Activated effector memory CD4-positive, alpha-beta T cell treated with Interleukin-2 at 50 U/mL for 16 hours (primary cell): ENCODE results near the gene COL15A1.
"Not testable (repeated sequence)": the region's sequence is repeated elsewhere in the genome, so short reads cannot be mapped to it uniquely, and the experiment has no call there.

ENCODE experiments used
- DNase-seq: peaks from one replicate; pipeline ENCODE4 v3.0.0-alpha.2; 2020

Gene COL15A1

GRCh38 chr9:98943682-98944056 lies at the start of gene COL15A1:
TSS of gene COL15A1 (plus strand) at chr9:98943907. CDS start at chr9:98944062, 155 bp downstream.
- no peak for DNase-seq

DNA sequence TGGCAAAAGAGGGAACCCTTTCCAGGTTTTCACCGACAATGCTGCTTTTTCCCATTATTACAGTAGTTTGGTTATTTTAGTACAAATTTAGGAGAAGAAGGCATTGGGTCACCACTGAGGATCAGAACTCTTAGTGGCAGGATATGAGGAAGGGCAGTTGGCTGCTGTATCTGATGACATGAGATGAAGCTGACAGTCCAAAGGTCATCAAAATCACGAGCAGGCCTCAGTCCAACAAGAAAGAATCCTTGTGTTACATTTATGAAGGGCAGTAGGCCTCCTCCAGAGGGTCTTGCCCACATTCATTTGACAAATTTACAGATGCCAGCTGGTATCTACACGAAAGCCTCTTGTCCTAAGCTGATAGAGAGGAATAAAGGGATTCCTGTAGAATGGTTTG lies 49.5 kb upstream of the COL15A1 start:
- no peak for DNase-seq

GRCh38 chr9:98894761-98895160 lies 48.9 kb upstream of the COL15A1 start:
- DNase-seq: no peak

DNA sequence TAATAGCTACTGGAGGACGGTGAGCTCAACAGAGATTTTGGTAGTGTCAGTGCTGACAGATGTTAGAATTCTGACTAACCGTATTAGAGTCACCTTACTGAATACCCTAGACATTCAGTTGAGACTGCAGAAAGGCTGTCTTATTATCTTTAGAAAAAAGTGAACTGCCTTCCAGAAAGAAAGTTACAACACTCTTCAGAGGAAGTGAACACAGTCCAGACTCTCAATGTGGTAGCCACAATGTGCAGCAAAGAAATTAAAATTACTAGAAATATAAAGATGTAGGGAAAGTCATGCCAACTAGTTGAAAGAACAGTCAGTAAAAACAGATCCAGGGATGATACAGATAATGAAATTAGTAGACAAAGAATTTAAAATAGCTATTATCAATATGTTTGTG lies 47.1 kb upstream of the COL15A1 start:
- no peak for DNase-seq

DNA sequence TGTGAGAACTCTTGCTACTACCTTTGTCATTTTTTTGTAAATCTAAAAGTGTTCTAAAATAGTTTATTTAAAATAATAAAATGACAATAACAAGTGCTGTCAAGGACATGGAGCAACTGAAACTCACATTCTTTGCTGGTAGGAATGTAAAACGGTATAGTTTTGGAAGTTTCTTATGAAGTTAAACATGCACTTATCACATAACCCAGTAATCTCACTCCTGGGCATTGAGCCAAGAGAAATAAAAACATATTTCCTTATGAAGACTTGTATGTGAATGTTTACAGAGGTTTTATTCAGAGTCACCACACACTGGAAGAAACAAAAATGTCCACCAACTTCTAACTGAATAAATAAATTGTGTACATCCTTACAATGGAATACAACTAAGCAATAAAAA lies 46.0 kb upstream of the COL15A1 start:
- no peak for DNase-seq

DNA sequence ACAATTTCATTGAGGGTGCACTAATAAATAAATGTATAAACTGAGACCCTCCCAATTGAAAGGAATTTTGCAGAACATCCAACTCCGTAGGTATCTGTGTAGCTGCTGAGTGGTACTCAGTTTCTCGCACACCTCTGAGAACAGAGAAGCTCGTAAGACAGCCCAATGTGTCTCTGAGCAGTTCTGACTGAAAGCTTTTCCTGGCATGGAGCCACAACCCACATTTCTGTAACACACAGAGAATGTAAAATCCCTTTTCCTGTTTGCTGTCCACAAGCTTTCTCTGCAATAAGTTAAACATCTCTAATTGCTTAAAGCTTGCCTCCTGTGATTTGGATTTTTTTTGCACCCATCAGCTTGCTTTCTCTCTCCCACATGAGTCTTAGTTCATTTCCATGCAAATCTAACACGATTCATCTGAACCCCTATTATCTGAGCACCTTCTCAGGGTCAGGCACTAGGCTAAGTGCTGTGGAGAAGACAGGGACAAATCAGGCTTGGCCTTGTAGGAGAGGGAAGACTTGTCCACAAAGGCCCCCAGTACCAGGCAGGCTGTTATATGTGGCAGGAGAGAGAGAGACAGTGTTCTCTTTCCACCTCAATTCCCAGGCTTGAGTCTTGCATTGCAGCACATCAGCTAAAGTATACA lies 44.2 kb upstream of the COL15A1 start:
- no peak for DNase-seq

- no peak for DNase-seq
These were observed 43.5 kb upstream of the COL15A1 start for GRCh38 chr9:98900244-98900643.

GRCh38 chr9:98900725-98901124 lies 43.0 kb upstream of the COL15A1 start:
- no peak for DNase-seq

- not testable (repeated sequence) for DNase-seq
These were observed 41.9 kb upstream of the COL15A1 start for GRCh38 chr9:98901843-98902242.

DNA sequence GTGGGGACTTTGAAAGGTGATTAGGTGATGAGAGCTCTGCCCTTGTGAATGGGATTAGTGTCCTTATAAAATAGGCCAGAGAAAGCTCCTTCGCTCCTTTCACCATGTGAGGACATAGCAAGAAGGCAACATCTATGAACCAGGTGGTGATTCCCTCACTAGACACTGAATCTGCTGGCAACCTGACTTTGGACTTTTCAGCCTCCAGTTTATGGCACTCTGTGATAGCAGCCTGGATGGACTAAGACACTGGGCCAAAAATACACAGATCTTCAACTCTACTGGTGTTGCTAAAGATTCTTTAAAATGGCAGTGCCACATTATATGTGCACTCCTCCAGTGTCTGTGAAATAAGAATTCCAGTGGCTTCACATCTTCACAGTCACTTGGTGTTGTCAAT lies 41.2 kb upstream of the COL15A1 start:
- DNase-seq: no peak

- DNase-seq: no peak
These were observed 40.8 kb upstream of the COL15A1 start for GRCh38 chr9:98902925-98903324.

DNA sequence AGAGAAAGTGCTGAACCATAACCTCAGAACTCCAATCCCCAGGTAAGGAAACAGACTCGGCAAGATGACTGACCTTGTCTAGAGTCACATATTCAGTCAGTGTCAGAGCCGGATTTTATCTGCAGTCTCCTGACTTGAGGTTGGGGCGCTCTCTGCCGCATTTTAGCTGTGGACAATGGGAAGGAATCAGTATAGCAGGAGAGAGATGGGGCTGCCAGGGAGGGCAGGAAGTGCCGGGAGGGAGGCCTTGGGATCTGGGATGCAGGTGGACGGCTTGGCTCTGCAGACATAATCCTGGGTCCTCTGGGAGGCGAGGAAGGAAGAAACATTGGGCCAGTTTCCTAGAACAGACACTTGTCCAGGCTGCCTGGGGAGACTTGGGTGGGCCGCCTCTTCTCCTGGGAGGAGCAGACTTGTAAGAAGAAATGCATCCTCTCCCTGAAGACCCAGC lies 39.7 kb upstream of the COL15A1 start:
- DNase-seq: no peak

GRCh38 chr9:98905015-98905414 lies 38.7 kb upstream of the COL15A1 start:
- DNase-seq: no peak

- no peak for DNase-seq
These were observed 37.2 kb upstream of the COL15A1 start for GRCh38 chr9:98906273-98907040.

DNA sequence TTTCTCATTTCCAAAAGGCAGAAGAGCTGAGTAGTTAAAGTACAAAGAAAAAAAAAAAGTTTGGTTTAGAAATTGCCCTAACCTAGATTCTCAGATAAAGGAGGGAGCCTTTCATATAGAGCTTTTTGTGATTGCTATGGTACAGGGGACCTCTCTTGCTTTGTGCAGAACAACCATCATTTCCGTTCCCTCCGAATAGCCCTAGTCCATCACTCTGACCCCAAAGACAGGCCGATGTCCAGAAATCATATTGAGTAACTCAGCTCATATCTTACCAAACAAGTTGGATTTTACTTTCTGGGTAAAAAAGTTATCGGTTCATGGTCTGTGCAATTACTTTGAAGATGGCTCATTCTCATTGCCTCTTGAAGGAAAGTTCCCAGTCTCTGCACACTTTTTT lies 36.7 kb upstream of the COL15A1 start:
- no peak for DNase-seq

DNA sequence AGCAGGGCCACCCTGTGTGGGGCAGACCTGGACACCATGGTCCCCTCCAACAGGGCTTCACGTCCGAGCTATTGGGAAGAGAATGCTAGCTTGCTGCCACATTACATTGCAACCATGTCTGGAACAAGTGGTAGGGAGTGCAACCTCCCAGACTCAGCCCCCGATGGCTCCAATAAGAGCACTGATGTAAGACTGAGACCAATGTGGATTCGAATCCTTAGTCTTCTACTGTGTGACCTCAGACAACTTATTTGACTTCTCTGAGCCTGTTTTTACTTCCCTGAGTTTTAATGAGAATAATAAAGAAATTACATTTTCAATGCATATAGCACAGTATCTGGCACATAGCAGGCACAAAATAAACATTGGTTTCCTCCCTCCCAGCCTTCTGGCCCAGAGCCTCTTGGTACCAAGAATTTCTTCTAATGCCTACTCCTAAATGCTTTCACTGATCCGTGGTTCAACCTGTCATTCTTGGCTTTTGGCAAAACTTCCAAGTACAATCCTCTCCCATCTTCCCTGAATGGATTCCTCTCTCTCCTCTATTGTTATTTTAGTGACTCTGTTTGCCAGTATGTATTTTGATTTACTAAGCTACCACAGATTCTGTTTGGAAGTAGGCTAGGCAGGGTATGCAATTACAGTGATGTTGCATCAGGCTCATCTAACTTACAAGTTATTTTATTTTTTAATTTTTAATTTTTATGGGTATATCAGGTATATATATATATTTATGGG lies 34.6 kb upstream of the COL15A1 start:
- DNase-seq: no peak

DNA sequence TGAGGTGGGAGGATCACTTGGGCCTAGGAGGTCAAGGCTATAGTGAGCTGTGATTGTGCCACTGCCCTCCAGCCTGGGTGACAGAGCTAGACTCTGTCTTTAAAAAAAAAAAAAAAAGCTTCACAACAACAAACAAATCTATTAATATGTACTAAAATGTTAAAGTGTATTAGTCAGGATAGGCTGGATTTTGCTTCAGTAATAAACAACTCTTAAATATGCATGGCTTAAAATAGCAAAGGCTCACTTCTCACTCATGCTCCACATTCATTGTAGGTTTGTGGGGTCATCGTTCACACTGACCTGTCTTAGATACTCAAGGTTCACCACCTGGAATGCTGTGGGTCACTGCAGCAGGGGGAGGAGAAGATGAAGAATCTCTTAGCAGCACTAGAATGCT lies 33.8 kb upstream of the COL15A1 start:
- no peak for DNase-seq

GRCh38 chr9:98911042-98911441 lies 32.7 kb upstream of the COL15A1 start:
- no peak for DNase-seq

- not testable (repeated sequence) for DNase-seq
These were observed 32.0 kb upstream of the COL15A1 start for GRCh38 chr9:98911738-98912137.

GRCh38 chr9:98912450-98912849 lies 31.3 kb upstream of the COL15A1 start:
- no peak for DNase-seq

GRCh38 chr9:98913044-98913443 lies 30.7 kb upstream of the COL15A1 start:
- no peak for DNase-seq

GRCh38 chr9:98913705-98914104 lies 30.0 kb upstream of the COL15A1 start:
- no peak for DNase-seq

DNA sequence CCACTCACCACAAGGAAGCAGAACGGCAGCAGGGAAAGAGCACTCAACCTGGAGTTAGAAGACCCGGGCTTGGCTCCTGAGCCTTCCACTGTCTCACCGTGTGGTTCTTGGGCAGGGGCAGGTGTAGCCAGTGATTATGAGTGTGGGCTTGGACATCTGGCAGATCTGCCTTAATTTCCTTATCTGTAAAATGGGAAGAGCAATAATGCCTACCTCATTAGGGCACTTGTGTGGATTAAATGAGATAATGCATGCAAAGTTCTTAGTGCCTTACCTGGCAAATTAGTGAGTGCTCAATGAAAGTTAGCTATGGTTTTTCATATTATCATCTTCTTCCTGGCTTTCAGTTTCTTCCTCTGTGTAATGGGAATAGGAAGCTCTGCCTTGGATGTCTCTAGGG lies 28.1 kb upstream of the COL15A1 start:
- DNase-seq: no peak

GRCh38 chr9:98916660-98917059 lies 27.0 kb upstream of the COL15A1 start:
- DNase-seq: no peak
